GM12874 (cell line): ENCODE data around the gene CRACR2B.

Experiments used
- TF ChIP-seq, protein P1 (sequence below): IDR thresholded peaks from 2 replicates; pipeline ENCODE4 v1.5.1; 2011; ENCODE audit warnings: low read depth, mild to moderate bottlenecking, control low read depth, low read length, moderate library complexity; ENCODE audit not compliant: insufficient read depth

CRACR2B gene

DNA sequence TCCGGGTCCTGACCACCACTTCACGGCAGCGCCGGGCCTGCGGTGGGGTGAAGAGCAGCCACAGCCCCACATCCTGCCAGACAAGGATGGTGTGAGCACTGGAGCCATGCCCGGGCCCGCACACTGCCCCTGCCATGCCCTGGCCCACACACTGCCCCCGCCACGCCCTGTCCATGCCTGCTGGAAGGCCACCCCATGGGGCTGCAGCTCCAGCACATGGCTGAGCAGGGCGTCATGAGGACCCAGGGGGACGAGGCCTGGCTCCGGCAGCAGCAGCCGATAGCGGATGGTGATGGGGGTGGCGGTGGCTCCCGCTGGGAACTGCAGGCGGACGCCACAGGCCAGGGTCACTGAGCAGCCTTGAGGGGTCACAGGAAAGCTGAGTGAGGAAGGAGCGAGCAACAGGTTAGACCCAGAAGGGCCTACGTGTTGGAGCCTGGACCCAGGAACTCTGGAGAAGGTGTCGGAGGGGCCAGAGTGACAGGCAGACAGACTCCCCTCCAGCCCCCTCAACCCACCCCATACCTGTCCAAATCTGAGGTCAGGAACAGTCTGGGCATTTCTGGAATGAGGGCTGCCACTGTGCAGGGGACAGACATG is 25.6 kb upstream of the CRACR2B start:
- TF ChIP-seq, protein P1, sequence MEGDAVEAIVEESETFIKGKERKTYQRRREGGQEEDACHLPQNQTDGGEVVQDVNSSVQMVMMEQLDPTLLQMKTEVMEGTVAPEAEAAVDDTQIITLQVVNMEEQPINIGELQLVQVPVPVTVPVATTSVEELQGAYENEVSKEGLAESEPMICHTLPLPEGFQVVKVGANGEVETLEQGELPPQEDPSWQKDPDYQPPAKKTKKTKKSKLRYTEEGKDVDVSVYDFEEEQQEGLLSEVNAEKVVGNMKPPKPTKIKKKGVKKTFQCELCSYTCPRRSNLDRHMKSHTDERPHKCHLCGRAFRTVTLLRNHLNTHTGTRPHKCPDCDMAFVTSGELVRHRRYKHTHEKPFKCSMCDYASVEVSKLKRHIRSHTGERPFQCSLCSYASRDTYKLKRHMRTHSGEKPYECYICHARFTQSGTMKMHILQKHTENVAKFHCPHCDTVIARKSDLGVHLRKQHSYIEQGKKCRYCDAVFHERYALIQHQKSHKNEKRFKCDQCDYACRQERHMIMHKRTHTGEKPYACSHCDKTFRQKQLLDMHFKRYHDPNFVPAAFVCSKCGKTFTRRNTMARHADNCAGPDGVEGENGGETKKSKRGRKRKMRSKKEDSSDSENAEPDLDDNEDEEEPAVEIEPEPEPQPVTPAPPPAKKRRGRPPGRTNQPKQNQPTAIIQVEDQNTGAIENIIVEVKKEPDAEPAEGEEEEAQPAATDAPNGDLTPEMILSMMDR = no peak

DNA sequence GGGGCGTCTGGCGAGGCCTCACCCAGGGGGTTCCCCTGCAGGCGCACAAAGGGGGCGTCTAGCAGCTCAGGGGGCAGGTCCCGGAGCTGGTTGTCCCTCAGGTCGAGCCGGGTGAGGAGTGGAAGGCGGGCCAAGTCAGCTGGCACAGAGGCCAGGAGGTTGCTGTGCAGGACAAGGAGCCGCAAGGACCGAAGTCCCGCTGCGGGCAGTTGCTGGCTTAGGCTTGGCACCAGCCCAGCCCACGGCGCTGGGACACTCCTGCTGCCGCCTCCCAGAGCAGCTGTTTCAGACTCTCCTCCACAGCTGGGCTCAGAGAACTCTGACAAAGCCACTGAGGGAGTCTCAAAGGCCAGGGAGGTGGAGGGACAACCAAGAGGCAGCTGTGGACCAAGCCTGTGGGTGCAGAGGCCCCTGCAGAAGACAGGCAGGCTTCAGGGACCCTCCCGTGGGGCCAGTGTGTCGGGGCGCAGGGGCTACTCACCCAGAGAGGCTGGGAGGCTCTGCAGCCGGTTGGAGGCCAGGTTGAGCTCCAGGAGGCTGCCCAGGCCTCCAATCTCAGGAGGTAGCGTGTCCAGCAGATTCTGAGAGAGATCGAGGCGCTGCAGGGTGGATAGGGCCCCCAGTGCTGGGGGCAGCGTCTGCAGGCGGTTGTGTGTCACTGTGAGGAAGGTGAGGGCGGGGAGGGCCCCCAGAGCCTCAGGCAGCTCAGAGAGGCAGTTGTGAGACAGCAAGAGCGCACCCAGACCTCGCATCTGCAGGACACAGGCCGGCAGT is 24.8 kb upstream of the CRACR2B start:
- TF ChIP-seq, protein P1 = no peak

DNA sequence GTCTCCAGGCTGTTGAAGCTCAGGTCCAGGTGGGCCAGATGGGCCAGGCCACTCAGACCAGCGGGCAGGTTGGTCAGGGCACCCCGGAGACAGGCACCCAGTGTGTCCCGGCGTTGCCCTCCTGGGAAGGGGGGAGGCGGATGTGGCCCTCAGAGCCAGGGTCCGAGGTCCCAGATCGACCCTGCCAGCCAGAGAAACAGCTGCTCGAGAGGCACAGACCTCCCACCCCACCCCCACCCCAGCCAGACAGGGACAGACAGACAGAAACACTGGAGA is 24.3 kb upstream of the CRACR2B start:
- TF ChIP-seq, protein P1 = no peak

- TF ChIP-seq, protein P1 = no peak
Observed at GRCh38 chr11:803770-804598, 23.7 kb upstream of the CRACR2B start.

GRCh38 chr11:804599-804964 is 23.1 kb upstream of the CRACR2B start:
- TF ChIP-seq, protein P1 = no peak

- TF ChIP-seq, protein P1 = no peak
Observed at GRCh38 chr11:808427-809286, 19.1 kb upstream of the CRACR2B start.
